Testis (tissue), 3 donors: ENCODE results near the gene PRG2. TPM values are rescaled to one million over a fixed set of nuclear protein-coding genes. Genes with fewer than 3 reads are reported as not detected.

Source experiments
- DNase-seq: peaks from one replicate; pipeline ENCODE4 v3.0.0-alpha.2; 2019
- H3K27ac ChIP-seq, 2 donors: fragments of 200-600 bp; sonication (generic); one replicate each; pipeline ENCODE4 v1.5.1; 2019
- H3K27me3 ChIP-seq: fragments of 200-600 bp; sonication (generic); one replicate; pipeline ENCODE4 v1.5.1; 2019
- H3K36me3 ChIP-seq: fragments of 200-600 bp; sonication (generic); one replicate; pipeline ENCODE4 v1.5.1; 2017; ENCODE audit warnings: low read depth; ENCODE audit errors: missing control alignments
- H3K4me1 ChIP-seq: fragments of 200-600 bp; sonication (generic); one replicate; pipeline ENCODE4 v1.5.1; 2019
- H3K4me3 ChIP-seq, 2 donors: fragments of 200-600 bp; sonication (generic); one replicate each; pipeline ENCODE4 v1.5.1; 2017 to 2019
- H3K9me3 ChIP-seq: fragments of 200-600 bp; sonication (generic); one replicate; pipeline ENCODE4 v1.5.1; 2017
- CTCF ChIP-seq, 3 experiments: fragments of 450-650 bp in 2 of 3; fragments of 200-600 bp in 1 of 3; sonication (generic) in 1 of 3; IDR thresholded peaks; one replicate each; pipeline ENCODE4 v1.5.1; 2016 to 2019; ENCODE audit warnings: antibody characterized with exemption in 3 of 3, mild to moderate bottlenecking in 2 of 3, moderate library complexity in 1 of 3
- POLR2A ChIP-seq: fragments of 450-650 bp; IDR thresholded peaks from one replicate; pipeline ENCODE4 v1.6.1; 2017; ENCODE audit warnings: antibody characterized with exemption, mild to moderate bottlenecking, moderate library complexity
- WGBS, 2 donors: methylation state at CpG; one replicate each; pipeline ENCODE4 v1.1.5; 2018; 5-methylcytosine and 5-hydroxymethylcytosine counted together
- intact Hi-C: fragments of 100-400 bp; cut with DNase I; formaldehyde crosslinking; loops from one replicate; pipeline ENCODE4 v1.15.1; 2023; ENCODE audit warnings: low total_unique reads
- polyA plus RNA-seq: library from polyadenylated mRNA; stranded (reverse); fragments of 350-450 nt; fragmentation: Illumina TruSeq; extraction: RNeasy Lipid Tissue Mini Kit (QIAGEN cat#74804); gene quantifications from one replicate; pipeline ENCODE4 v1.2.3, GENCODE V29; 2014; ENCODE audit warnings: low read depth, low replicate concordance; ENCODE audit not compliant: insufficient read depth
- total RNA-seq, 2 donors: library from RNA; depleted of rRNA; stranded (reverse); fragments of >200 nt; gene quantifications; one replicate each; pipeline ENCODE4 v1.2.3, GENCODE V29; 2016

Gene PRG2
- total and polyA plus RNA-seq, 3 donors from 2014 or later = not detected

DNA sequence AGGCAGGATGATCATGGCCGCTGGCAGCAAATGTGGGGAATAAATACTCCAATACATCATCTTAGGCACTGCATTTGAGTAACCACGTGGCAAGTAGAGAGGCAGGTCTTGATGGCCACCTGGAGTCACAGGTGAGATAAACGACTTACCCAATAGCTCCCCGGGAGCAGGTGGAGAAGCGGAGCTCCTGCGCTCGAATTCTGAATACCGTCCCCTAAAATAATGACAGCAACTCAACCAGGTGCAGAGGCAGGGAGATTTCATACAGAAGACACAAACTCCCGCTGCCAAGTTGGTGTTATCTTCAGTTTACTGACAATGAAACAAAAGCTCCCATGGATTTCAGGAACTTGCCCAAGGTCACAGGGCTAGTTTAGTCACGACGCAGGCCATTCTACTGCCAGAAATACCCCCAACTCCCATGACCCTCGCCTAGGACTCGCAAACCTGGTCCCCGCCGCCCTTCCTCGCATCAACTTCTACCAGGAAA lies 36.0 kb upstream of the PRG2 start:
- peak overlapping the region; percentile 93 to 95 for H3K27ac ChIP-seq
- H3K27me3 ChIP-seq = no peaks in the 10 kb centered on the region
- peak; percentile 69 for DNase-seq
- 12 to 16% methylated on average over 16 of the region's 16 CpGs for WGBS, 2 donors
- H3K4me3 ChIP-seq = peak overlapping the region; percentile 55 to 69
- no peak for TF ChIP-seq CTCF (IDR thresholded peaks at IDR 0.05)
- no peak for TF ChIP-seq POLR2A
- intact Hi-C loops = no loop called here
- peaks cover 49% of the 10 kb centered on the region for H3K4me1 ChIP-seq
- H3K36me3 ChIP-seq = no peaks in the 10 kb centered on the region
- H3K9me3 ChIP-seq = no peaks in the 10 kb centered on the region

GRCh38 chr11:57425565-57426438 lies 35.4 kb upstream of the PRG2 start:
- intact Hi-C loops = no loop called here
- no peak for TF ChIP-seq CTCF (IDR thresholded peaks at IDR 0.05)
- no peak for TF ChIP-seq POLR2A
- no peak overlapping the region for H3K4me3 ChIP-seq
- peaks cover 50% of the 10 kb centered on the region for H3K4me1 ChIP-seq
- no peaks in the 10 kb centered on the region for H3K27me3 ChIP-seq
- no peaks in the 10 kb centered on the region for H3K36me3 ChIP-seq
- WGBS, 2 donors = 23 to 29% methylated on average over 10 to 15 of the region's 15 CpGs
- H3K9me3 ChIP-seq = no peaks in the 10 kb centered on the region
- peak; percentile 71 for DNase-seq
- peak overlapping the region; percentile 93 to 95 for H3K27ac ChIP-seq

GRCh38 chr11:57424792-57425564 lies 34.5 kb upstream of the PRG2 start:
- peak; percentile 69 for DNase-seq
- H3K4me1 ChIP-seq = peaks cover 50% of the 10 kb centered on the region
- H3K27ac ChIP-seq = peak overlapping the region; percentile 52 to 95
- no peak for TF ChIP-seq CTCF (IDR thresholded peaks at IDR 0.05)
- H3K4me3 ChIP-seq = no peak overlapping the region
- 46 to 56% methylated on average over 15 of the region's 15 CpGs for WGBS, 2 donors
- H3K27me3 ChIP-seq = no peaks in the 10 kb centered on the region
- H3K36me3 ChIP-seq = no peaks in the 10 kb centered on the region
- intact Hi-C loops = no loop called here
- H3K9me3 ChIP-seq = no peaks in the 10 kb centered on the region

GRCh38 chr11:57424137-57424791 lies 33.8 kb upstream of the PRG2 start:
- H3K27ac ChIP-seq = peak overlapping the region; percentile 52 to 95
- intact Hi-C loops = no loop called here
- 51 to 68% methylated on average over 9 of the region's 9 CpGs for WGBS, 2 donors
- DNase-seq = peak; percentile 52
- no peaks in the 10 kb centered on the region for H3K27me3 ChIP-seq
- H3K36me3 ChIP-seq = no peaks in the 10 kb centered on the region
- TF ChIP-seq CTCF (IDR thresholded peaks at IDR 0.05) (no peak), POLR2A (no peak)
- no peak overlapping the region for H3K4me3 ChIP-seq
- no peaks in the 10 kb centered on the region for H3K9me3 ChIP-seq
- H3K4me1 ChIP-seq = peaks cover 50% of the 10 kb centered on the region
